Progenitor cell of endocrine pancreas (in vitro differentiated cells): ENCODE measurements around the gene TEX13C. TPM values are rescaled to one million over a fixed set of nuclear protein-coding genes. Genes with fewer than 3 reads are reported as not detected.

Source experiments
- DNase-seq: peaks from one replicate; pipeline ENCODE4 v3.0.0; 2021; ENCODE audit warnings: low spot score; ENCODE audit not compliant: unreplicated experiment
- H3K27ac Mint-ChIP-seq: 2 replicates; pipeline ENCODE4 v1.8.0; 2021; ENCODE audit warnings: mild to moderate bottlenecking, moderate library complexity, mixed read lengths
- H3K27me3 Mint-ChIP-seq: 2 replicates; pipeline ENCODE4 v1.8.0; 2021; ENCODE audit warnings: mixed read lengths
- H3K36me3 Mint-ChIP-seq: 2 replicates; pipeline ENCODE4 v1.8.0; 2022; ENCODE audit warnings: mixed read lengths; ENCODE audit not compliant: insufficient read depth
- H3K4me1 Mint-ChIP-seq: 2 replicates; pipeline ENCODE4 v1.8.0; 2021; ENCODE audit warnings: low read depth, mixed read lengths
- H3K4me3 Mint-ChIP-seq: 2 replicates; pipeline ENCODE4 v1.8.0; 2021; ENCODE audit warnings: low read depth, mild to moderate bottlenecking, moderate library complexity, mixed read lengths
- H3K9me3 Mint-ChIP-seq: 2 replicates; pipeline ENCODE4 v1.8.0; 2021; ENCODE audit warnings: low read depth, mixed read lengths
- total RNA-seq: library from RNA; stranded (reverse); gene quantifications from 2 replicates; pipeline ENCODE4 v1.2.1, GENCODE V29; 2021
- TF ChIP-seq, protein P1 (sequence below): fragments of 200-600 bp; sonication (generic); IDR thresholded peaks from one replicate; pipeline ENCODE4 v1.5.0; 2021; ENCODE audit warnings: antibody characterized with exemption, mild to moderate bottlenecking; ENCODE audit not compliant: unreplicated experiment

TEX13C gene
- total RNA-seq, 1 donor from 2014 or later: not detected

DNA sequence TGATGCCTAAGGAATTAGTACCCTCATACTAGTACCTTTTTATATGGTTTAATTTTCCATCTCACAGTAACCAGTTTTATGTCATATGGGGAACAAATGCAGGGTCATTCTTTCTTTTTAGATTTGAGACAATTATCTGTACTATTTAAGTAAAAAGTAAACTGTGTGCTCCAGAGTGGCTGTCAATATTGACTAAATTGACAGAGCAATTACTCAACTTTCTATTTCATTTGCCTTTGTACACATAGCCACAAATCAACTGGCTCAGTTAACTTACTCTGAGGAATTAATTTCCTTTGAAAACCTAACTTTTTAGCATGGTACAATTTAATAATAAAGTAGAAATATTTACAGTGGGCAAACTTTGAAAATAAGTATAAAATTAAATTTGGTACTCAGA lies 28.5 kb upstream of the TEX13C start:
- no peak for DNase-seq
- no peaks in the 10 kb centered on the region for H3K9me3 Mint-ChIP-seq
- no peak overlapping the region for H3K27ac Mint-ChIP-seq
- peaks cover 20% of the 10 kb centered on the region for H3K27me3 Mint-ChIP-seq
- no peak overlapping the region for H3K4me3 Mint-ChIP-seq
- TF ChIP-seq, protein P1, sequence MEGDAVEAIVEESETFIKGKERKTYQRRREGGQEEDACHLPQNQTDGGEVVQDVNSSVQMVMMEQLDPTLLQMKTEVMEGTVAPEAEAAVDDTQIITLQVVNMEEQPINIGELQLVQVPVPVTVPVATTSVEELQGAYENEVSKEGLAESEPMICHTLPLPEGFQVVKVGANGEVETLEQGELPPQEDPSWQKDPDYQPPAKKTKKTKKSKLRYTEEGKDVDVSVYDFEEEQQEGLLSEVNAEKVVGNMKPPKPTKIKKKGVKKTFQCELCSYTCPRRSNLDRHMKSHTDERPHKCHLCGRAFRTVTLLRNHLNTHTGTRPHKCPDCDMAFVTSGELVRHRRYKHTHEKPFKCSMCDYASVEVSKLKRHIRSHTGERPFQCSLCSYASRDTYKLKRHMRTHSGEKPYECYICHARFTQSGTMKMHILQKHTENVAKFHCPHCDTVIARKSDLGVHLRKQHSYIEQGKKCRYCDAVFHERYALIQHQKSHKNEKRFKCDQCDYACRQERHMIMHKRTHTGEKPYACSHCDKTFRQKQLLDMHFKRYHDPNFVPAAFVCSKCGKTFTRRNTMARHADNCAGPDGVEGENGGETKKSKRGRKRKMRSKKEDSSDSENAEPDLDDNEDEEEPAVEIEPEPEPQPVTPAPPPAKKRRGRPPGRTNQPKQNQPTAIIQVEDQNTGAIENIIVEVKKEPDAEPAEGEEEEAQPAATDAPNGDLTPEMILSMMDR: no peak
- H3K4me1 Mint-ChIP-seq: peaks cover 13% of the 10 kb centered on the region
- no peaks in the 10 kb centered on the region for H3K36me3 Mint-ChIP-seq

DNA sequence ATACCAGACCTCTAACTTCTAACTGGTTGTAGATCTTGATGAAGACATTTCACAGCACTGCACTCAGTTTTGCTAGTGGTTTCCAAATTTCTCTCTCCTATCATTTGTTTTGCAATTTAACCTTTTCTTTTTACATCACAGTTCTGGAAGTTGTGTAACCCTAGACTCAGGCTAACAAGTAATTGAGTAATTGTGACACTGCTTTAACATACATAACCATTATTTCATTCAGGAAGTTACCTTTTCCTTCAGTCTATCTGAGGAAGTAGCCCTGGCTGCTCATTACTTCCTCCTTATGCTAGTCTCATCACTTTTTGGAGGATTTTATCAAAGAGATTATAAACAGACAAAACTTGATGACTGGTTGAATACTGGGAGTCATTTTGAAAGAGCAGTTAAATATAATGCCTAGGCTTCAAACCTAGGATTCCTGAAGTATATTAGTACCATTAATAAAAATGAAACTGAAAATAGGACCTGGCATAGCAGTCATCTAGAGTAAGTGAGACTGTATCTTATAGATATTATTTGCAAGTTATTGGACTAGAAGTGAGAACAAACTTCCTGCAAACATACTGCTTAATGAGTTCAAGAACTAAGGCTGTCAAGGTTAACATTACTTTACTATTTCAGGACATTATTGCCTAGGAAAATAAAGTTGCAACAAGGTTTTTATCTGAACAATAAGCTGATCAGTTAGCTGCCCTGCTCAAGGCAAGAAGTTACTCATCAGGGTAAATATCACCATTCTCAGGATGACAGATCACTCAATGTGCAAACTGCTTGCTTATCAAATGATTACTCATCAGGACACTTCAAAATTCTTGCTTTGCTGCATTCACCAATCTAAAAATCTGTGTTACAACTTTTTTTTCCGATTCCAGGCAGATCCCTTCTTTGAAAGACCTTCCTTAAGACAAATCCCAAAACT lies 25.6 kb upstream of the TEX13C start:
- Mint-ChIP-seq H3K4me1 (peaks cover 12% of the 10 kb centered on the region), H3K27ac (no peak overlapping the region), H3K9me3 (no peaks in the 10 kb centered on the region), H3K4me3 (no peak overlapping the region), H3K36me3 (no peaks in the 10 kb centered on the region), H3K27me3 (peaks cover 15% of the 10 kb centered on the region)
- DNase-seq: no peak
- TF ChIP-seq, protein P1: no peak

DNA sequence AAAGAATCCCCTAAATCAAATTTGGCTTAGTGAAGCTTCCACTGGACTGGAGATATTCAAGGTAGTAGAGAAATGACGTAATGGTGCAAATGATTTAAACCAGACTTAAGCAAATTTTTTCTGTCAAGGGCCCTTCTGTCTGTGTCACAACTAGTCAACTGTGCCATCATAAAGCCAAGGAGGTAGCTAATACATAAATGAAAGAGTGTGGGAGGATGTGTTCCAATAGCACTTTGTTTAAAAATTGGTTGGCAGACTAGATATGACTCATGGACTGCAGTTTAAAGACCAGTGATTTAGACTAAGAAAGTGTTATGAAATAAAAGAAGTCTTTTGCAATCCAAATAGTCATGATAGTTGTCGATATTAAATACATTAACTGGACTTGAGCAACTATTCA lies 24.3 kb upstream of the TEX13C start:
- peaks cover 15% of the 10 kb centered on the region for H3K27me3 Mint-ChIP-seq
- H3K4me3 Mint-ChIP-seq: no peak overlapping the region
- DNase-seq: no peak
- H3K36me3 Mint-ChIP-seq: no peaks in the 10 kb centered on the region
- H3K9me3 Mint-ChIP-seq: no peaks in the 10 kb centered on the region
- peaks cover 9% of the 10 kb centered on the region for H3K4me1 Mint-ChIP-seq
- TF ChIP-seq, protein P1: no peak
- H3K27ac Mint-ChIP-seq: no peak overlapping the region

DNA sequence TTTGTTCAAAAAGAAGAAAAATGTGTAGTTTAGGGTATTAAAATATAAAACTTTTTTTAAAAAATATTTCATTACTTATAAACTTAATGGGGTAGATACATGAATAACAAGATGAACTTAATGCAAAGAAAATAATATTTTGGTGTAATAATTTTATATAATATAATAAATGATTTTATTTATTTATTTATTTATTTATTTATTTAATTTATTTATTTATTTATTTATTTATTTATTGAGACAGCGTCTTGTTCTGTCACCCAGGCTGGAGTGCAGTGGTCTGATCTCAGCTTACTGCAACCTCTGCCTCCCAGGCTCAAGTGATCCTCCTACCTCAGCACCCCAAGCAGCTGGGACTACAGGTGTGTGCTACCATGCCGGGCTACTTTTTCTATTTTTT lies 20.8 kb upstream of the TEX13C start:
- no peak overlapping the region for H3K4me3 Mint-ChIP-seq
- H3K36me3 Mint-ChIP-seq: no peaks in the 10 kb centered on the region
- H3K27me3 Mint-ChIP-seq: peaks cover 9% of the 10 kb centered on the region
- TF ChIP-seq, protein P1: no peak
- peaks cover 12% of the 10 kb centered on the region for H3K4me1 Mint-ChIP-seq
- H3K27ac Mint-ChIP-seq: no peak overlapping the region
- no peaks in the 10 kb centered on the region for H3K9me3 Mint-ChIP-seq
- no peak for DNase-seq

DNA sequence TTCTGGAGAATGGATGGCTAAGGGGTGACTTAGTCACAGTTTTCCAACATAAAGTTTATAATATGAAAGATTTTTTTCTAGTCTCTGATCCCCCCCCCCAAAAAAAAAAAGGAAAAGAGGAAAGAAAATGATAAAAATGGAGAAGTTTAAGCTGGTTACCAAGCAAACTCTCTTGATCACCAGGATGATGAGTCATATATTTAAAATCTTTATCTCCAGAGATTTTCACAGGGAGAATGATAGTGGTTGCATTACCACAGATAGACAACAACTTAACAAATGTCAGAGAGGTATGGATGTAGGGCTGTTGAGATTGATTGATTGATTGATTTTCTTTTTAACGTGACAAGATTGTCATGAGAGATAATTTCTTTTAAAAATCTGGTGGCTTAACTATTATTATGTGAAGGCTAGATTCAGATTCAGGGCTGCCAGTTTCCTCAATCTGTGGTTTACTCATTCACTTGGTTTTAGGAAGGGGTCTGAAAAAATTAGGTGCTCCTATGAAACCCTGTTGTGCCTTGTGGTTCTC lies 13.3 kb upstream of the TEX13C start:
- Mint-ChIP-seq H3K27me3 (no peaks in the 10 kb centered on the region), H3K4me3 (no peak overlapping the region), H3K36me3 (no peaks in the 10 kb centered on the region), H3K4me1 (peaks cover 10% of the 10 kb centered on the region), H3K9me3 (no peaks in the 10 kb centered on the region), H3K27ac (no peak overlapping the region)
- TF ChIP-seq, protein P1: no peak
- no peak for DNase-seq
